SK-N-SH treated with all-trans-retinoic acid at 6 μM for 48 hours (cell line): ENCODE results near the gene ARID5A.

Experiments used
- GLIS3 ChIP-seq: fragments of 250-450 bp; sonication (Bioruptor Pico); IDR thresholded peaks from 2 replicates; pipeline ENCODE4 v1.5.0; 2020; ENCODE audit warnings: mild to moderate bottlenecking, moderate library complexity
- OSR1 ChIP-seq: fragments of 250-450 bp; sonication (Bioruptor Pico); IDR thresholded peaks from 2 replicates; pipeline ENCODE4 v1.8.0; 2022; ENCODE audit warnings: moderate library complexity, mild to moderate bottlenecking, inconsistent platforms
- RARB ChIP-seq: fragments of 250-450 bp; sonication (Bioruptor Pico); IDR thresholded peaks from 2 replicates; pipeline ENCODE4 v1.8.0; 2021; ENCODE audit warnings: mild to moderate bottlenecking, moderate library complexity
- ZFP30 ChIP-seq: fragments of 450-650 bp; formaldehyde crosslinking; IDR thresholded peaks from 2 replicates; pipeline ENCODE4 v1.5.0; 2022; ENCODE audit warnings: mild to moderate bottlenecking, moderate library complexity
- ZNF565 ChIP-seq: fragments of 450-650 bp; formaldehyde crosslinking; conservative IDR thresholded peaks from 2 replicates; pipeline ENCODE4 v1.5.0; 2020; ENCODE audit warnings: low read depth, mild to moderate bottlenecking, moderate library complexity
- TF ChIP-seq, protein P1 (sequence below): fragments of 250-450 bp; sonication (Bioruptor Pico); IDR thresholded peaks from 2 replicates; pipeline ENCODE4 v1.8.0; 2020; ENCODE audit warnings: mild to moderate bottlenecking, moderate library complexity, borderline replicate concordance
- TF ChIP-seq, protein P2 (sequence below): fragments of 250-450 bp; sonication (Bioruptor Pico); IDR thresholded peaks from 2 replicates; pipeline ENCODE4 v1.8.0; 2021; ENCODE audit warnings: low read depth, mild to moderate bottlenecking, moderate library complexity, borderline replicate concordance

GRCh38 chr2:96599941-96600340, 63.4 kb downstream of the ARID5A start:
- TF ChIP-seq OSR1 (CRISPR knock-in tag) = no peak
- no peak for TF ChIP-seq RARB
- TF ChIP-seq GLIS3 (CRISPR knock-in tag) = no peak
- TF ChIP-seq, protein P1, sequence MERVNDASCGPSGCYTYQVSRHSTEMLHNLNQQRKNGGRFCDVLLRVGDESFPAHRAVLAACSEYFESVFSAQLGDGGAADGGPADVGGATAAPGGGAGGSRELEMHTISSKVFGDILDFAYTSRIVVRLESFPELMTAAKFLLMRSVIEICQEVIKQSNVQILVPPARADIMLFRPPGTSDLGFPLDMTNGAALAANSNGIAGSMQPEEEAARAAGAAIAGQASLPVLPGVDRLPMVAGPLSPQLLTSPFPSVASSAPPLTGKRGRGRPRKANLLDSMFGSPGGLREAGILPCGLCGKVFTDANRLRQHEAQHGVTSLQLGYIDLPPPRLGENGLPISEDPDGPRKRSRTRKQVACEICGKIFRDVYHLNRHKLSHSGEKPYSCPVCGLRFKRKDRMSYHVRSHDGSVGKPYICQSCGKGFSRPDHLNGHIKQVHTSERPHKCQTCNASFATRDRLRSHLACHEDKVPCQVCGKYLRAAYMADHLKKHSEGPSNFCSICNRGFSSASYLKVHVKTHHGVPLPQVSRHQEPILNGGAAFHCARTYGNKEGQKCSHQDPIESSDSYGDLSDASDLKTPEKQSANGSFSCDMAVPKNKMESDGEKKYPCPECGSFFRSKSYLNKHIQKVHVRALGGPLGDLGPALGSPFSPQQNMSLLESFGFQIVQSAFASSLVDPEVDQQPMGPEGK (CRISPR knock-in tag) = no peak
- TF ChIP-seq, protein P2, sequence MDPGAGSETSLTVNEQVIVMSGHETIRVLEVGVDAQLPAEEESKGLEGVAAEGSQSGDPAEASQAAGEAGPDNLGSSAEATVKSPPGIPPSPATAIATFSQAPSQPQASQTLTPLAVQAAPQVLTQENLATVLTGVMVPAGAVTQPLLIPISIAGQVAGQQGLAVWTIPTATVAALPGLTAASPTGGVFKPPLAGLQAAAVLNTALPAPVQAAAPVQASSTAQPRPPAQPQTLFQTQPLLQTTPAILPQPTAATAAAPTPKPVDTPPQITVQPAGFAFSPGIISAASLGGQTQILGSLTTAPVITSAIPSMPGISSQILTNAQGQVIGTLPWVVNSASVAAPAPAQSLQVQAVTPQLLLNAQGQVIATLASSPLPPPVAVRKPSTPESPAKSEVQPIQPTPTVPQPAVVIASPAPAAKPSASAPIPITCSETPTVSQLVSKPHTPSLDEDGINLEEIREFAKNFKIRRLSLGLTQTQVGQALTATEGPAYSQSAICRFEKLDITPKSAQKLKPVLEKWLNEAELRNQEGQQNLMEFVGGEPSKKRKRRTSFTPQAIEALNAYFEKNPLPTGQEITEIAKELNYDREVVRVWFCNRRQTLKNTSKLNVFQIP (CRISPR knock-in tag) = no peak
- no peak for TF ChIP-seq ZNF565 (CRISPR knock-in tag)
- TF ChIP-seq ZFP30 (CRISPR knock-in tag) = no peak
